ENCODE results near the gene TLE2.

DNA sequence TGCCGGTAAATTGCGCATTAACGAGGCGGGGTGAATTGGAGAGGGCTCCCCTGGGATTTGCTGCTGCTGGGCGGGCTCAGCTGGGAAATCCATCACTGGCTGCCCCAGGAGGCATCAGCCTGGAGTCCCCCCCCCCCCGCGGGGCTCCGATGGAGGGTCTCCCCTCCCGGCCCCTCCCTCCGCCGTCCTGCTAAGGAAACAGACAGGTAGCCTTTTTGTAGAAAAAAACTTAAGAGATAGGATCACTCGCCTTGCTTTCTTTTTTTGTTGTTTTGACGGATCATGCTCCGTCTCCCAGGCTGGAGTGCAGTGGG is 44.9 kb downstream of the TLE2 start:
- TF ChIP-seq ZNF274 (IDR thresholded peaks at IDR 0.05; ENCODE audit: low read depth, low read length) (no peak), YY1 (IDR thresholded peaks at IDR 0.05; ENCODE audit: insufficient read depth, insufficient read length) (no peak), SUZ12 (IDR thresholded peaks at IDR 0.05; ENCODE audit: extremely low read depth, insufficient read depth, insufficient read length) (no peak)
